Measurements from ENCODE around the gene IL6R. TPM values are rescaled to one million over a fixed set of nuclear protein-coding genes. Genes with fewer than 3 reads are reported as not detected.

IL6R gene
- total RNA-seq, 2 experiments from 2014 or later: 9.1 to 9.3 TPM

DNA sequence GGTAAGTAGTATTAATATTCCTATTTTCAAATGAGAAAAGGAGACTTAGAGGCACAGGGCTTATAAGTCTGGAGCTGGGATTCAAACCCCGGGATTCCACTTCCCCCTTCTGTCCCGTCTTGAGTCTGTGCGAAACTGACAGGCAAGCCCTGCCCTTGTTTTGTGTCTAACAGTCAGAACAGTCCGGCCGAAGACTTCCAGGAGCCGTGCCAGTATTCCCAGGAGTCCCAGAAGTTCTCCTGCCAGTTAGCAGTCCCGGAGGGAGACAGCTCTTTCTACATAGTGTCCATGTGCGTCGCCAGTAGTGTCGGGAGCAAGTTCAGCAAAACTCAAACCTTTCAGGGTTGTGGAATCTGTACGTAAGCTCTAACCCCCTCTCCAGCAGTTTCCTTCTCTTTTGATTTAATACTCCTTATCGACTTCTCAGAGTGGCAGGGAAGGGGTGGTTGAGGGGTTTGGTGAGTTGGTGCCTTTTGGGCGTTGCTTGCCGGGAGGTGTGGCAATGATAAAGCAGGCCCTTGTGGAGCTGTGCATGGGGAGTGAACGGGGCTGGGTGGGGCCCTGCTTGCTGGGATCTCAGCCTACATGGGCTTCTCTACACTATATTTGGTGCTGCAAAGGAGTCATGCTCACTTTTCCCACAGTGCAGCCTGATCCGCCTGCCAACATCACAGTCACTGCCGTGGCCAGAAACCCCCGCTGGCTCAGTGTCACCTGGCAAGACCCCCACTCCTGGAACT lies 29.4 kb downstream of the IL6R start:
- Mint-ChIP-seq H3K36me3 (ENCODE audit: low read depth) (peaks cover 8% of the 10 kb centered on the region), H3K9me3 (no peaks in the 10 kb centered on the region), H3K27me3 (no peaks in the 10 kb centered on the region), H3K4me3 (no peak overlapping the region), H3K27ac (no peak overlapping the region), H3K4me1 (peaks cover 37% of the 10 kb centered on the region)
- CTCF ChIA-PET: interaction anchor here (1.1 to 1.9 kb wide), 6 partner anchors 8 to 24 kb away, joined by 3 to 7 read pairs (median 4); no protein-coding TSS in a partner anchor
- DNase-seq: no peak
- POLR2A ChIA-PET: no interaction called here

DNA sequence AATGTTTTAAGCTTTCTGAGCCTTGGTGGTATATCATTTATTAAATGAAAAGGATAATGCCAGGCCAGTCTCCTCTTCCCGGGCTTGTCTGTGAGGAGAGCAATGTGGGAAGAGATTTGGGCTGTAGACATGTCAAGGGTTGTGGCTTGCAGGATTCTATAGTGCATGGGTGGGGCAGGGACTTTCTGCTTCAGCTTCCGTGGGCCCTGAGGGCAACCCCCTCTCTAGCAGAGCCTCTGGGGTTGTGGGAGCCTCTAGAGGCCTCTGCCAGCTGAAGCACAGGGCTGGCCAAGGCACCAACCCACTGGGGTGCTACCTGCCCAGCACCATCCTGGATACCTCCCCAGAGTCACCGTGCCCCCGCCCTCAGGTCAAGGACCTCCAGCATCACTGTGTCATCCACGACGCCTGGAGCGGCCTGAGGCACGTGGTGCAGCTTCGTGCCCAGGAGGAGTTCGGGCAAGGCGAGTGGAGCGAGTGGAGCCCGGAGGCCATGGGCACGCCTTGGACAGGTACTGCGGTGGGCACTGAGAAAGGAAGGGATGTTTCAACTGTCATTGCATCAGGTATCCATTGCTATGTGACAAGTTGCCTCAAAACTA lies 30.6 kb downstream of the IL6R start:
- ChIA-PET POLR2A (no interaction called here), CTCF (interaction anchor here (1.1 to 1.8 kb wide), 4 partner anchors 12 to 23 kb away, joined by 3 to 7 read pairs (median 5); no protein-coding TSS in a partner anchor)
- Mint-ChIP-seq H3K36me3 (ENCODE audit: low read depth) (peaks cover 10% of the 10 kb centered on the region), H3K4me3 (no peak overlapping the region), H3K27me3 (no peaks in the 10 kb centered on the region), H3K27ac (no peak overlapping the region), H3K4me1 (peaks cover 46% of the 10 kb centered on the region), H3K9me3 (no peaks in the 10 kb centered on the region)
- no peak for DNase-seq

GRCh38 chr1:154436433-154436832 lies 31.3 kb downstream of the IL6R start:
- no peak overlapping the region for H3K4me3 Mint-ChIP-seq
- no peak for DNase-seq
- H3K27me3 Mint-ChIP-seq: peaks cover 3% of the 10 kb centered on the region
- ChIA-PET POLR2A (no interaction called here), CTCF (interaction anchor here (0.6 to 0.7 kb wide), 2 partner anchors 8 to 490 kb away, joined by 3 read pairs; partner anchors contain the start of gene DENND4B)
- H3K27ac Mint-ChIP-seq: no peak overlapping the region
- H3K4me1 Mint-ChIP-seq: peaks cover 53% of the 10 kb centered on the region
- H3K9me3 Mint-ChIP-seq: no peaks in the 10 kb centered on the region
- H3K36me3 Mint-ChIP-seq (ENCODE audit: low read depth): peaks cover 14% of the 10 kb centered on the region

- H3K4me1 Mint-ChIP-seq: peaks cover 58% of the 10 kb centered on the region
These were observed 35.1 kb downstream of the IL6R start for GRCh38 chr1:154440036-154440804.

GRCh38 chr1:154441241-154441888 lies 36.2 kb downstream of the IL6R start:
- H3K4me1 Mint-ChIP-seq: peaks cover 67% of the 10 kb centered on the region
- H3K4me3 Mint-ChIP-seq: no peak overlapping the region
- DNase-seq: no peak
- CTCF ChIA-PET: interaction anchor here (0.6 to 1.7 kb wide), 4 partner anchors 12 to 281 kb away, joined by 3 to 8 read pairs (median 4); no protein-coding TSS in a partner anchor
- POLR2A ChIA-PET: interaction anchor here (0.5 kb wide), 1 partner anchor 18 kb away, joined by 3 read pairs; no protein-coding TSS in a partner anchor
- peak overlapping the region; percentile 0 for H3K27ac Mint-ChIP-seq
- peaks cover 10% of the 10 kb centered on the region for H3K36me3 Mint-ChIP-seq (ENCODE audit: low read depth)
- no peaks in the 10 kb centered on the region for H3K9me3 Mint-ChIP-seq
- peaks cover 6% of the 10 kb centered on the region for H3K27me3 Mint-ChIP-seq

More at GRCh38 chr1:154440036-154440804, 35.1 kb downstream of the IL6R start:
- ChIA-PET POLR2A (no interaction called here), CTCF (interaction anchor here (1.4 to 1.7 kb wide), 3 partner anchors 13 to 645 kb away, joined by 3 to 8 read pairs (median 6); no protein-coding TSS in a partner anchor)
- Mint-ChIP-seq H3K9me3 (no peaks in the 10 kb centered on the region), H3K27ac (peak overlapping the region; percentile 85), H3K4me3 (peak overlapping the region; percentile 37), H3K36me3 (ENCODE audit: low read depth) (peaks cover 10% of the 10 kb centered on the region), H3K27me3 (peaks cover 6% of the 10 kb centered on the region)
- no peak for DNase-seq

- peaks cover 6% of the 10 kb centered on the region for H3K27me3 Mint-ChIP-seq
- ChIA-PET CTCF (interaction anchor here (0.6 to 1.7 kb wide), 10 partner anchors 8 to 1200 kb away, joined by 3 to 8 read pairs (median 3); no protein-coding TSS in a partner anchor), POLR2A (interaction anchor here (0.5 kb wide), 1 partner anchor 18 kb away, joined by 3 read pairs; no protein-coding TSS in a partner anchor)
- no peak for DNase-seq
- H3K4me3 Mint-ChIP-seq: no peak overlapping the region
- peaks cover 10% of the 10 kb centered on the region for H3K36me3 Mint-ChIP-seq (ENCODE audit: low read depth)
- H3K4me1 Mint-ChIP-seq: peaks cover 67% of the 10 kb centered on the region
- no peak overlapping the region for H3K27ac Mint-ChIP-seq
- no peaks in the 10 kb centered on the region for H3K9me3 Mint-ChIP-seq
These were observed 37.0 kb downstream of the IL6R start for GRCh38 chr1:154442006-154442740.

DNA sequence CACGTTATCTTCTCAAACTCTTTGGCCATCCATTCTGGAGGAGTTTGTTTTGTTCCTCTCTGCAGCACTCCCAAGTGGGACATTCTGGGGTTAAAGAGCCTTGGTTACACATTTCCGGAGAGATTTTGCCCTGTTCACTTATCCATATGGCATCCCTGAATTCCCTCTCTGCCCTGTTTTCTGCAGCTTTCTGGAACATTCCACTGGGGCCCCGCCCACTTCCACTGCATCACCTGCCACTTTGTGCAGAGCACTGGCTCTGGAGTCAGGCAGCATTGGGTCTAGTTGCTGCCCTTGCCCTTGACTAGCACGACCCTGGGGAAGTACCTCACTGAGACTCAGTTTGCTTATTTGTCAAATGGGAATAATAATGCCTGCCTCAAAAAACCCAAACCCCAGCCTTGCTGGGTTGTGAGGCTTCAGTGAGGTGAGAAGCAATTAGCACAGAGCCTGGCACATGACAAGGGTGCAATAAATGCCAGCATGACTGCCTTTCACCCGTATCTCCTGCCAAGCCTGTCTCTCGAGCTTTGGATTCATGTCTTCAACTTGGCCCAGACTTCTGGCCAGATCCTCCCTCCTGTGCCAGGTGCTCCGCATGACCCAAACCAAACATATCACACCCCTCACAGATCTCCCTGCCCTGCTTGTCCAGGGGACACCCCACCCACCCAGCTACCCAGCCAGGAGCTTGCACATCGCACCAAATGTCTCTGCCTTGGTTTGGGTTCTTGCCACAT lies 38.3 kb downstream of the IL6R start:
- peaks cover 6% of the 10 kb centered on the region for H3K27me3 Mint-ChIP-seq
- peaks cover 60% of the 10 kb centered on the region for H3K4me1 Mint-ChIP-seq
- peaks cover 7% of the 10 kb centered on the region for H3K36me3 Mint-ChIP-seq (ENCODE audit: low read depth)
- ChIA-PET POLR2A (no interaction called here), CTCF (interaction anchor here (0.6 to 2.5 kb wide), 3 partner anchors 11 to 23 kb away, joined by 3 to 8 read pairs (median 4); no protein-coding TSS in a partner anchor)
- DNase-seq: no peak
- H3K9me3 Mint-ChIP-seq: no peaks in the 10 kb centered on the region
- no peak overlapping the region for H3K27ac Mint-ChIP-seq
- H3K4me3 Mint-ChIP-seq: no peak overlapping the region

- CTCF ChIA-PET: interaction anchor here (0.6 to 2.5 kb wide), 5 partner anchors 9 to 254 kb away, joined by 3 to 8 read pairs (median 4); no protein-coding TSS in a partner anchor
- Mint-ChIP-seq H3K4me1 (peaks cover 47% of the 10 kb centered on the region), H3K27ac (no peak overlapping the region), H3K36me3 (ENCODE audit: low read depth) (peaks cover 5% of the 10 kb centered on the region), H3K27me3 (peaks cover 8% of the 10 kb centered on the region), H3K9me3 (no peaks in the 10 kb centered on the region), H3K4me3 (no peak overlapping the region)
- peak; percentile 29 for DNase-seq
- POLR2A ChIA-PET: interaction anchor here (0.6 kb wide), 1 partner anchor 36 kb away, joined by 3 read pairs; no protein-coding TSS in a partner anchor
These were observed 39.9 kb downstream of the IL6R start for GRCh38 chr1:154445040-154445472.

- H3K27ac Mint-ChIP-seq: no peak overlapping the region
- ChIA-PET POLR2A (no interaction called here), CTCF (interaction anchor here (1.6 to 1.7 kb wide), 2 partner anchors 8 to 13 kb away, joined by 3 read pairs; no protein-coding TSS in a partner anchor)
- peaks cover 35% of the 10 kb centered on the region for H3K4me1 Mint-ChIP-seq
- H3K4me3 Mint-ChIP-seq: no peak overlapping the region
- H3K9me3 Mint-ChIP-seq: no peaks in the 10 kb centered on the region
- no peak for DNase-seq
- H3K27me3 Mint-ChIP-seq: peaks cover 10% of the 10 kb centered on the region
- no peaks in the 10 kb centered on the region for H3K36me3 Mint-ChIP-seq (ENCODE audit: low read depth)
These were observed 41.1 kb downstream of the IL6R start for GRCh38 chr1:154446292-154446691.

DNA sequence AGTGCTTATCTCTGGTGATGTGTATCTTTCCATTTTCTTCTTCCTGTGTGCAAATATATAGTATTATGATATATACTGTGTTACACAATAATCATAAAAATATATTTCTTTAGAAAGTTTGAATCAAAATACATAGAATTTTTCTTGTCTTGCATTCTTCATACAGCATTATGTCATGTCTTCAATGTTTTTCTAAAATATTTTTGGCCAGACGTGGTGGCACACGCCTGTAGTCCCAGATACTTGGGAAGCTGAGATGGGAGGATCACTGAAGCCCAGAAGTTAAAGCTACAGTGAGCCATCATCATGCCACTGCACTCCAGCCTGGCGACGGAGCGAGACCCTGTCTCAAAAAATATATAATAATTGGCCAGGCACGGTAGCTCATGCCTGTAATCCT lies 41.6 kb downstream of the IL6R start:
- CTCF ChIA-PET: interaction anchor here (1.6 to 2.3 kb wide), 2 partner anchors 12 to 13 kb away, joined by 3 to 7 read pairs; no protein-coding TSS in a partner anchor
- peaks cover under 1% of the 10 kb centered on the region for H3K36me3 Mint-ChIP-seq (ENCODE audit: low read depth)
- no peak for DNase-seq
- POLR2A ChIA-PET: no interaction called here
- peaks cover 30% of the 10 kb centered on the region for H3K4me1 Mint-ChIP-seq
- H3K4me3 Mint-ChIP-seq: no peak overlapping the region
- H3K27me3 Mint-ChIP-seq: peaks cover 10% of the 10 kb centered on the region
- H3K9me3 Mint-ChIP-seq: no peaks in the 10 kb centered on the region
- H3K27ac Mint-ChIP-seq: no peak overlapping the region

DNA sequence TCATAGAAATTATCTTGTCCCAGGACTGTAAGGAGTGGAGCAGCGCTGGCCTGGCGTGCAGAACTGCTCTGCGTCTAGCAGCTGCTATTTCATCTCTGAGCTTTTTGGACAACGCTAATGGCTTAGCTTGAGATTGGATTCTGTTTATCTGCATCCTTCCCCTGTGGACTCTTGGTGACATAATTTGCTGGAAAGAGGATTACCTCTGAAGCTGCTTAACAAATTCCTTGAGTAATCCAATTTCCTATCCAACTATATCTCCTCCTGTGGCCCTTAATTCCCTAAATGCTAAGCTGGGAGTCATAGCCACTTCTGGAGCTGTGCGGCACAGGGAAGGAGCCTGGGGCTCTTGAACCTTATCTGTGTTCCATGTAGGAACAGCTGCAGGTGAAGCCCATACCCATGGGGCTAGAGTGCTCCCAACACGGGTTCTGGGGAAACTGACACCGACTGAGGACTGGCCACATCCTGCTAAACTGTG lies 43.2 kb downstream of the IL6R start:
- H3K9me3 Mint-ChIP-seq: no peaks in the 10 kb centered on the region
- ChIA-PET CTCF (interaction anchor here (0.6 to 2.3 kb wide), 5 partner anchors 9 to 122 kb away, joined by 3 to 7 read pairs (median 3); no protein-coding TSS in a partner anchor), POLR2A (interaction anchor here (0.5 kb wide), 1 partner anchor 15 kb away, joined by 4 read pairs; no protein-coding TSS in a partner anchor)
- H3K36me3 Mint-ChIP-seq (ENCODE audit: low read depth): peaks cover 5% of the 10 kb centered on the region
- H3K4me3 Mint-ChIP-seq: no peak overlapping the region
- peaks cover 14% of the 10 kb centered on the region for H3K27me3 Mint-ChIP-seq
- H3K4me1 Mint-ChIP-seq: peaks cover 24% of the 10 kb centered on the region
- no peak overlapping the region for H3K27ac Mint-ChIP-seq
- no peak for DNase-seq
